NCI-H526 treated with DMSO at 0.1 percent for 48 hours (cell line): ENCODE results near the gene ANKRD12.
"Not testable (repeated sequence)": the region's sequence is repeated elsewhere in the genome, so short reads cannot be mapped to it uniquely, and the experiment has no call there.

Source experiments
- DNase-seq: peaks from one replicate; lab custom pipeline; 2025; lab: John Stamatoyannopoulos, UW

The ANKRD12 gene

GRCh38 chr18:9136315-9137155, at the start of gene ANKRD12:
Gene ANKRD12 (plus strand): TSS chr18:9136781. CDS start chr18:9182433, 45,652 bp downstream.
- peak; percentile 84 for DNase-seq

- no peak for DNase-seq
Measured at GRCh38 chr18:9087144-9087543, 49.4 kb upstream of the ANKRD12 start.

- DNase-seq, result no peak
Measured at GRCh38 chr18:9088252-9088651, 48.3 kb upstream of the ANKRD12 start.

GRCh38 chr18:9088727-9089126, 47.9 kb upstream of the ANKRD12 start:
- DNase-seq, result not testable (repeated sequence)

GRCh38 chr18:9090578-9090977, 46.0 kb upstream of the ANKRD12 start:
- DNase-seq, result no peak

GRCh38 chr18:9091066-9091476, 45.5 kb upstream of the ANKRD12 start:
- DNase-seq, result no peak

GRCh38 chr18:9092665-9093064, 43.9 kb upstream of the ANKRD12 start:
- peak; percentile 5 for DNase-seq

- not testable (repeated sequence) for DNase-seq
Measured at GRCh38 chr18:9093109-9093508, 43.5 kb upstream of the ANKRD12 start.

GRCh38 chr18:9094307-9095226, 42.0 kb upstream of the ANKRD12 start:
- DNase-seq, result no peak

GRCh38 chr18:9095297-9096006, 41.1 kb upstream of the ANKRD12 start:
- DNase-seq, result peak; percentile 85

GRCh38 chr18:9096007-9096371, 40.6 kb upstream of the ANKRD12 start:
- no peak for DNase-seq

GRCh38 chr18:9096685-9097084, 39.9 kb upstream of the ANKRD12 start:
- DNase-seq, result no peak

GRCh38 chr18:9097349-9097748, 39.2 kb upstream of the ANKRD12 start:
- DNase-seq, result no peak

- no peak for DNase-seq
Measured at GRCh38 chr18:9100796-9101195, 35.8 kb upstream of the ANKRD12 start.

GRCh38 chr18:9101730-9102507, 34.7 kb upstream of the ANKRD12 start:
- DNase-seq, result no peak

- DNase-seq, result peak; percentile 77
Measured at GRCh38 chr18:9102508-9103375, 33.8 kb upstream of the ANKRD12 start, which contains the start of gene NDUFV2. Gene NDUFV2 (plus strand): TSS chr18:9102699. CDS start chr18:9102744, 45 bp downstream.

- DNase-seq, result no peak
Measured at GRCh38 chr18:9103376-9103873, 33.2 kb upstream of the ANKRD12 start.

GRCh38 chr18:9104244-9104901, 32.2 kb upstream of the ANKRD12 start:
- DNase-seq, result no peak

GRCh38 chr18:9105420-9105819, 31.2 kb upstream of the ANKRD12 start:
- DNase-seq, result no peak

GRCh38 chr18:9106094-9106493, 30.5 kb upstream of the ANKRD12 start:
- no peak for DNase-seq
